AG04450 (cell line): Measurements from ENCODE around the gene KIAA1671. TPM values are rescaled to one million over a fixed set of nuclear protein-coding genes. Genes with fewer than 3 reads are reported as not detected.

ENCODE experiments used
- CTCF ChIA-PET: fragments of 300-600, 350-600 bp; formaldehyde crosslinking; extraction: SDS; loops from one replicate; lab custom pipeline; 2022; ENCODE audit warnings: antibody characterized with exemption, inconsistent platforms; lab: Charles Lee
- POLR2A ChIA-PET: fragments of 350-600 bp; formaldehyde crosslinking; extraction: SDS; loops from one replicate; lab custom pipeline; 2021; ENCODE audit warnings: antibody characterized with exemption, inconsistent platforms; lab: Yijun Ruan, JAX
- DNase-seq: peaks from one replicate; pipeline ENCODE4 v3.0.0-alpha.2; 2011; ENCODE audit warnings: low read depth, low spot score
- H3K27ac ChIP-seq: one replicate; pipeline ENCODE4 v1.5.1; 2012; ENCODE audit warnings: low read depth, low read length, control low read depth
- H3K27me3 ChIP-seq: one replicate; pipeline ENCODE4 v1.6.0; 2012; ENCODE audit warnings: low read length; ENCODE audit not compliant: control insufficient read depth, insufficient read depth
- H3K4me3 ChIP-seq: 2 replicates; pipeline ENCODE4 v1.5.1; 2011; ENCODE audit warnings: mild to moderate bottlenecking, low read depth, low read length, control low read depth
- H3K9me3 ChIP-seq: 2 replicates; pipeline ENCODE4 v1.5.1; 2012; ENCODE audit warnings: low read length; ENCODE audit not compliant: control insufficient read depth, insufficient read depth
- polyA plus RNA-seq: library from polyadenylated mRNA; depleted of rRNA; stranded (reverse); fragments of >200 nt; gene quantifications from 2 replicates; pipeline ENCODE4 v1.2.3, GENCODE V29; 2011
- TF ChIP-seq, protein P1 (sequence below): IDR thresholded peaks from 2 replicates; pipeline ENCODE4 v1.5.1; 2011; ENCODE audit warnings: low read depth, low read length, control low read depth, inconsistent platforms

KIAA1671 gene
- polyA plus RNA-seq, 1 experiment, result 0.02 TPM

DNA sequence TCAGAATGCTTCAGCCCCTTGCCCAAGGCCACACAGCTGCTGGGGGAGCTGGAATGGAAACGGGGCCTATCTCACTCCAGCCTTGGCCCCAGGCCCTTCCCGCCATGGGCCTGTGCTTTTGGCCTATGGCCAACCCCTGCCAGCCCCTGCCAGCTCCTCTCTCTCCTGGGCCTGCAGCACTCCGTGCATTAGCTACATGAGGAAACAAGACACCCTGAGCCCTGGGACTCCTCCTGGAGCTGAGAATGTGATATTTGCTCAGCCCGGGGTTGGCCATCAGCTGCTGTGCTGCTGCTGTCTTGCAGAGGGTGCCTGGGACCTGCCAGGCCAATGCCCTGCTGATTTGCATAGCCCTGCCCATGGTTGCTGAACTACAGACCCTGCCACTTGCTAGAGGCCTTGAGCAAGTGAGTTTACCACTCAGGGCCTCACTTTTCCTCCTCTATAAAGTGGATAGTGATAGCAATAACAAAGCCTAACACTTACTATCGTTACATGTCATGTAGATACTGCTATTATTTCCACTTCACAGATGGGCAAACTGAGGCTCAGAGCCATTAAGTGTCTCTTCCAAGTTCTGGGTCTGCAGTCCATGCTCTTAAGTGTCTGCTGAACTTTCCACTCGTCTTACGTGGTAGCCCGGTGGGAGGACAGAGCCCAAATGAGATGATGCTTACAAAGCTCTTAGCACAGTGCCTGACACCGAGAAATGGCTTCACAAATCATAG is 99.6 kb downstream of the KIAA1671 start:
- H3K27me3 ChIP-seq, result no peaks in the 10 kb centered on the region
- H3K27ac ChIP-seq, result no peak overlapping the region
- no peak overlapping the region for H3K4me3 ChIP-seq
- ChIA-PET POLR2A (no interaction called here), CTCF (interaction anchor here (5.9 kb wide), 1 partner anchor 282 kb away, joined by 63 read pairs; no protein-coding TSS in a partner anchor)
- H3K9me3 ChIP-seq, result peaks cover 8% of the 10 kb centered on the region; the same call in 1 of the 2 replicates
- DNase-seq, result no peak
- TF ChIP-seq, protein P1, sequence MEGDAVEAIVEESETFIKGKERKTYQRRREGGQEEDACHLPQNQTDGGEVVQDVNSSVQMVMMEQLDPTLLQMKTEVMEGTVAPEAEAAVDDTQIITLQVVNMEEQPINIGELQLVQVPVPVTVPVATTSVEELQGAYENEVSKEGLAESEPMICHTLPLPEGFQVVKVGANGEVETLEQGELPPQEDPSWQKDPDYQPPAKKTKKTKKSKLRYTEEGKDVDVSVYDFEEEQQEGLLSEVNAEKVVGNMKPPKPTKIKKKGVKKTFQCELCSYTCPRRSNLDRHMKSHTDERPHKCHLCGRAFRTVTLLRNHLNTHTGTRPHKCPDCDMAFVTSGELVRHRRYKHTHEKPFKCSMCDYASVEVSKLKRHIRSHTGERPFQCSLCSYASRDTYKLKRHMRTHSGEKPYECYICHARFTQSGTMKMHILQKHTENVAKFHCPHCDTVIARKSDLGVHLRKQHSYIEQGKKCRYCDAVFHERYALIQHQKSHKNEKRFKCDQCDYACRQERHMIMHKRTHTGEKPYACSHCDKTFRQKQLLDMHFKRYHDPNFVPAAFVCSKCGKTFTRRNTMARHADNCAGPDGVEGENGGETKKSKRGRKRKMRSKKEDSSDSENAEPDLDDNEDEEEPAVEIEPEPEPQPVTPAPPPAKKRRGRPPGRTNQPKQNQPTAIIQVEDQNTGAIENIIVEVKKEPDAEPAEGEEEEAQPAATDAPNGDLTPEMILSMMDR, result no peak

DNA sequence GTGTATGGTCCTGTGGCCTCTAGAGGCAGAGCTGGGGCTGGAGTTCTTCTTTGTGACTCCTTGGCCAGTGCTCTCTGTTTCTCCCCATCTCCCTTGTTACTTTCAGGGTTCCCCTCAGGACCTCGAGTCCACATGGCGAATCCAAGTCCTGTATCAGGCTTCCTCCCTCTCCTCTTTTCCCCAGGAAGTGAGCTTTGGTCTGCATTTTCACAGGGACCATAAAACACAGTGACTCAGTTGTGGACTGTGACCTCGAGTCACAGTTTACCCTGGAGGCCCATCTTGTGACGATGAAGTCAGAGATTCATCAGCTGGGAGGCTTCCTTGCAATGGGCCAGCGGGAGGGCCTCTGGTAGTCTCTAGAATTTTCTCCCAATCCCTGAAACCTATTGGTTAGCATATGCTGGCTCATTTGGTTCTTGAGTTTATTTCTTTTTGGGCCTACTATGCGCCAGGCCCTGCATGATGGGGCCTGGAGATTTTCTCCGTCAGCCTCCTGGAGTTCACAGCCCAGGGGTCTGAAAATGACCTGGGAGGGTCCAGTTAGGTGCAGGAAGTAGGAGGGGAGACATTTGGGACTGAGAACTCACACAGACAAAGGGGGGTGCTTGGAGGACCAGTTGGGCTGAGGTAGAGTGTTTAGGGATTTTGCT is 100.8 kb downstream of the KIAA1671 start:
- ChIA-PET CTCF (no interaction called here), POLR2A (no interaction called here)

DNA sequence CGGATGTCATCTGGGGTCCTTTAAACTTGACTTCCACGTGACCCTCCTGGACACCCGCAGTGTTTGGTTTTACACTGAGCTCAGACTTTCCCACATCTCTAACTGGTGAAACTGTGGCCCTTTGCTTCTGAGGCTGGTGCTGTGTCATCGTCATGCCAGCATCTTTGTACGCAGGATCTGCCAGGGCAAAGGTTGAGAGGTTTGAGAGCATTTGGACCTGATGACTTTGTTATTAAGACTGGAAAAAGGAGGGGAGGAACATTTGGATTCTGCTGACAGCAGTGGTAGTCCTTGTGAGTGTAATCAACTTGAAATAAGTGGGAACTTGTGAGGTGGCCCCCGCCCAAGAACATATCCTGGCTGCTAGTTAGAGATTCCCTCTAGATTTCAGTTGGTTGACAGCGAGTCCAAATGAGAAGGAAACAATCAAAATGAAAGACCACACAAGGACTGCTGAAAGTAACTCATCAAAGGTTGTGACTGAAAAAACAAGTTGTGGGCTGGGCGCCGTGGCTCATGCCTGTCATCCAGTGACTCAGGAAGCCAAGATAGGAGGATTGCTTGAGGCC is 102.5 kb downstream of the KIAA1671 start:
- Histone ChIP-seq H3K4me3 (no peak overlapping the region), H3K9me3 (peaks cover 8% of the 10 kb centered on the region; the same call in 1 of the 2 replicates), H3K27ac (no peak overlapping the region), H3K27me3 (no peaks in the 10 kb centered on the region)
- POLR2A ChIA-PET, result no interaction called here
- TF ChIP-seq, protein P1, result no peak
- no peak for DNase-seq
- CTCF ChIA-PET, result interaction anchor here (0.6 to 1.5 kb wide), 3 partner anchors 117 to 284 kb away, joined by 3 to 4 read pairs (median 4); no protein-coding TSS in a partner anchor

More for the DNA sequence above, 100.8 kb downstream of the KIAA1671 start:
- TF ChIP-seq, protein P1, result no peak
- H3K9me3 ChIP-seq, result peaks cover 8% of the 10 kb centered on the region; the same call in 1 of the 2 replicates
- no peaks in the 10 kb centered on the region for H3K27me3 ChIP-seq
- H3K27ac ChIP-seq, result no peak overlapping the region
- no peak for DNase-seq
- no peak overlapping the region for H3K4me3 ChIP-seq

DNA sequence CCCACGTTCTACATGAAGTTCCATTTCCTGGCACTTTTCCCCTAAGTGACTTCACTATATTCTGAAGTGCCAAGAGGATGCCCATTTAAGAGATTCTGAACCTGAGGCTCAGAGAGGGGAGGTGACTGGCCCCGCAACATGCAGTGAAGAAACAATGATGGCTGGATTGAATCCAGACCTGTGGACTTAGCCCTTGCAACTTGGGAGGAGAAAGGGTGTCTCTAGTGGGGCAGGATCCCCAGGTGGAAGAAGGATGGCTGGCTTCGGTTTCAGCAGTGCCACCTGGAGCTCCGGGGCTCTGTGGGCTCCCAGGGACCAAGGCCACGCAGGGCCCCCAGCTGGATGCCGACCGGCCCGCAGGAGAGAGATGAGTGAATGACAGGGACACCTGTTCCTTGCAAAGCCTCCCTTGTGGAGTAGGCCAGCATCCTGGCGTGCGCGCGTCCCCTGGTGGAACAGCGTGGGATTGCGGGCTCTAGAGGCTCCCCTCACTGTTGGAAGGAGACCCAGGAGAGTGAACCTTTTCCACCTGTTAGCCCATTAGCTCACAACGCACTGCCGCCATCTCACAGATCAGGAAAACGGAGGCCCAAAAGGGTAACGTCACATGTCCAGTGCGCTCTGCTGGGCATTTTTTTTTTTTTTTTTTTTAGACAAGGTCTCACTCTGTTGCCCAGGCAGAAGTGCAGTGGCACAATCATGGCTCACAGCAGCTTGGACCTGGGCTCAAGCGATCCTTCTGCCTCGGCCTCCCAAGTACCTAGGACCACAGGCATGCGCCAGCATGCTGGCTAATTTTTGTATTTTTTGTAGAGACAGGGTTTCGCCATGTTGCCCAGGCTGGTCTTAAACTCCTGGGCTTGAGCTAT is 104.7 kb downstream of the KIAA1671 start:
- ChIA-PET CTCF (interaction anchor here (0.6 to 1.0 kb wide), 3 partner anchors 10 to 286 kb away, joined by 5 to 6 read pairs (median 5); no protein-coding TSS in a partner anchor), POLR2A (no interaction called here)
- no peak for DNase-seq

More for the DNA sequence above, 104.7 kb downstream of the KIAA1671 start:
- Histone ChIP-seq H3K27ac (no peak overlapping the region), H3K4me3 (no peak overlapping the region), H3K27me3 (no peaks in the 10 kb centered on the region), H3K9me3 (no peaks in the 10 kb centered on the region)
- TF ChIP-seq, protein P1, result peak; percentile 76
